ENCODE data around the gene ANKRD11.

The ANKRD11 gene

DNA sequence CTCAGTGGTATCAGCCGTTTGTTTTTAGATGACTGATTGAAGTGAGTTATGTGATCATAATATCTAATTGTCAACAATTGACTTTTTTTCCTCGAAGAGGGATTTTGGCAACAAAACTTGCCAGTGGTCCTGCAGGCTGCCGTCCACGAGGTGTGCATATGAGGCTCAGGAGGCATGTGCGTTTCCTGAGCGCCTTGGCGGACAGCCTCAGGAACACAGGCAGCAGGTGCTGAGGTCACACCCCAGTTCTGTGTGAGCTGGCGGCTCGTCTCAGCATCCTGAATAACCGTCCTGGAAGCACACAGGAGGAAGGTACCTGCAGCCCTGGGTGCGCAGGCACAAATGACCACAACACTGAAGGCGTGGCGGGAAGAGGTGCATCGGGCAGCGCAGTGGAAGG is 29.5 kb upstream of the ANKRD11 start:
- no peak for DNase-seq (ENCODE audit: low read depth, low spot score)
- in situ Hi-C loops (cut with HindIII; ENCODE audit: low sequenced_read_pairs) = no loop called here
- no peak overlapping the region for H3K4me3 ChIP-seq (ENCODE audit: low read depth, low read length)
- TF ChIP-seq, protein P1, sequence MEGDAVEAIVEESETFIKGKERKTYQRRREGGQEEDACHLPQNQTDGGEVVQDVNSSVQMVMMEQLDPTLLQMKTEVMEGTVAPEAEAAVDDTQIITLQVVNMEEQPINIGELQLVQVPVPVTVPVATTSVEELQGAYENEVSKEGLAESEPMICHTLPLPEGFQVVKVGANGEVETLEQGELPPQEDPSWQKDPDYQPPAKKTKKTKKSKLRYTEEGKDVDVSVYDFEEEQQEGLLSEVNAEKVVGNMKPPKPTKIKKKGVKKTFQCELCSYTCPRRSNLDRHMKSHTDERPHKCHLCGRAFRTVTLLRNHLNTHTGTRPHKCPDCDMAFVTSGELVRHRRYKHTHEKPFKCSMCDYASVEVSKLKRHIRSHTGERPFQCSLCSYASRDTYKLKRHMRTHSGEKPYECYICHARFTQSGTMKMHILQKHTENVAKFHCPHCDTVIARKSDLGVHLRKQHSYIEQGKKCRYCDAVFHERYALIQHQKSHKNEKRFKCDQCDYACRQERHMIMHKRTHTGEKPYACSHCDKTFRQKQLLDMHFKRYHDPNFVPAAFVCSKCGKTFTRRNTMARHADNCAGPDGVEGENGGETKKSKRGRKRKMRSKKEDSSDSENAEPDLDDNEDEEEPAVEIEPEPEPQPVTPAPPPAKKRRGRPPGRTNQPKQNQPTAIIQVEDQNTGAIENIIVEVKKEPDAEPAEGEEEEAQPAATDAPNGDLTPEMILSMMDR (IDR thresholded peaks at IDR 0.05; ENCODE audit: low read depth, low read length) = no peak

DNA sequence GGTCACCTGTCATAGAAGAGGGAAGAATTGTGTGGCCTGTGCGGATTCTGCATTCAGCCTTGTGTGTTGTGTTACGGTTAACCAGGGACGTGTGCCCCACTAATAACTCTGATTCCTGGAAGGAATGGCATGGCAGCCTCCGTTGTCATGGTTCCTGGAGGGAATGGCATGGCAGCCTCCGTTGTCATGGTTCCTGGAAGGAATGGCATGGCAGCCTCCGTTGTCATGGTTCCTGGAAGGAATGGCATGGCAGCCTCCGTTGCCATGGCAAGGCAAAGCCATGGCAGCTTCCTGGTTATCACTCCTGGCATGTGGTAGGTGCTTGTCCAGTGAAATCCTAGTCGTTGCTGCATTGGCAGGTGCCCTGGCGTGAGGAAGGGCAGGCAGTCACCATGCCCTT is 26.8 kb upstream of the ANKRD11 start:
- no peak overlapping the region for H3K4me3 ChIP-seq (ENCODE audit: low read depth, low read length)
- TF ChIP-seq, protein P1 (IDR thresholded peaks at IDR 0.05; ENCODE audit: low read depth, low read length) = no peak
- no peak for DNase-seq (ENCODE audit: low read depth, low spot score)
- in situ Hi-C loops (cut with HindIII; ENCODE audit: low sequenced_read_pairs) = no loop called here

DNA sequence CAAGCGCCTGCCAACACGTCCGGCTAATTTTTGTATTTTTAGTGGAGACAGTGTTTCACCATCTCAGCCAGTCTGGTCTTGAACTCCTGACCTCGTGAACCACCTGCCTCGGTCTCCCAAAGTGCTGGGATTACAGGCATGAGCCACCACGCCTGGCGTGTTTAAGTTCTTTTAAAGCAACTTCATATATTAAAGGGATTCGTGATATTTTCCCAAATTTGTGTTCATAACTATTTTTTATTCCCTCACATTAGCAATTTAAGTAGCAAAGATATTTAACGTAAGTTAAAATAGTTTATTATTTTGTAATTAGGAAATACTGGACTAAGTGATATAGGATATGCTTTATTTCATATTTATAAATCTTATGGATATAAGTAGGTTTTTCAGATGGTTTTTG is 22.1 kb upstream of the ANKRD11 start:
- DNase-seq (ENCODE audit: low read depth, low spot score) = no peak
- in situ Hi-C loops (cut with HindIII; ENCODE audit: low sequenced_read_pairs) = no loop called here
- TF ChIP-seq, protein P1 (IDR thresholded peaks at IDR 0.05; ENCODE audit: low read depth, low read length) = no peak
- no peak overlapping the region for H3K4me3 ChIP-seq (ENCODE audit: low read depth, low read length)

DNA sequence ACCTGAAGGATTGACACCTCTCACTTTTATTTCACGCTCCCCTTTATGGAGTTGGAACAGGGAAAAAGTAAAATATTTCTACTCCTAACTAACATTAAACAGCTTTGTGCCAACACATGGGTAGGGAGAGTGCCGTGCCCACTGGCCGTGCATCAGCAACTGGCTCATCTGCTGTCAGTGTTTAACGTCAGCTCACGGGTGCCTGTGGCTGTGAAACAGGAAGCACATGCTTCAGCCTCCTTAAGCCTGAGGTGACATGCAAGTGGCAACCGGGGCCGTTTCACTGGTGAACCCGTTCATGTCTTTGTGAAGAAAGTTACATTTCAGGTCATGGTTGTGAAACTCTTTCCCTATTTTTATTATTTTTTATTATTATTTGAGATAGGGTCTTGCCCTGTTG is 21.0 kb upstream of the ANKRD11 start:
- no peak overlapping the region for H3K4me3 ChIP-seq (ENCODE audit: low read depth, low read length)
- no peak for DNase-seq (ENCODE audit: low read depth, low spot score)
- in situ Hi-C loops (cut with HindIII; ENCODE audit: low sequenced_read_pairs) = no loop called here
- TF ChIP-seq, protein P1 (IDR thresholded peaks at IDR 0.05; ENCODE audit: low read depth, low read length) = no peak

DNA sequence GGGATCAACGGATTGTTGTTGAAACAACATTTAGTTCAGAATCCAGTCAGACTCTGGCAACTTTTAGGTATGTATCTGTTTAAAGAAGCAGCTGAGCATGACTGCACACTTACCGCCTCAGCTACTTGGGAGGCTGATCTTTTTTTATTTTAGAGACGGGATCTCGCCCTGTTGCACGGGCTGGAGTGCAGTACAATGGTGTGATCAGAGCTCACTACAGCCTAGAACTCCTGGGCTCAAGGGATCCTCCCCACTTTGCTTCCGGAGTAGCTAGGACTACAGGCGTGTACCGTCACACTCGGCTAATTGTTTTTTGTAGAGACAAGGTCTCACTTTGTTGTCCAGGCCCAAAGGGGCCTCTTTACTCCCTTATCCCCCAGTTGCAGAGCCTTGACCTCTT is 20.2 kb upstream of the ANKRD11 start:
- DNase-seq (ENCODE audit: low read depth, low spot score) = no peak
- H3K4me3 ChIP-seq (ENCODE audit: low read depth, low read length) = no peak overlapping the region
- in situ Hi-C loops (cut with HindIII; ENCODE audit: low sequenced_read_pairs) = no loop called here
- TF ChIP-seq, protein P1 (IDR thresholded peaks at IDR 0.05; ENCODE audit: low read depth, low read length) = no peak

DNA sequence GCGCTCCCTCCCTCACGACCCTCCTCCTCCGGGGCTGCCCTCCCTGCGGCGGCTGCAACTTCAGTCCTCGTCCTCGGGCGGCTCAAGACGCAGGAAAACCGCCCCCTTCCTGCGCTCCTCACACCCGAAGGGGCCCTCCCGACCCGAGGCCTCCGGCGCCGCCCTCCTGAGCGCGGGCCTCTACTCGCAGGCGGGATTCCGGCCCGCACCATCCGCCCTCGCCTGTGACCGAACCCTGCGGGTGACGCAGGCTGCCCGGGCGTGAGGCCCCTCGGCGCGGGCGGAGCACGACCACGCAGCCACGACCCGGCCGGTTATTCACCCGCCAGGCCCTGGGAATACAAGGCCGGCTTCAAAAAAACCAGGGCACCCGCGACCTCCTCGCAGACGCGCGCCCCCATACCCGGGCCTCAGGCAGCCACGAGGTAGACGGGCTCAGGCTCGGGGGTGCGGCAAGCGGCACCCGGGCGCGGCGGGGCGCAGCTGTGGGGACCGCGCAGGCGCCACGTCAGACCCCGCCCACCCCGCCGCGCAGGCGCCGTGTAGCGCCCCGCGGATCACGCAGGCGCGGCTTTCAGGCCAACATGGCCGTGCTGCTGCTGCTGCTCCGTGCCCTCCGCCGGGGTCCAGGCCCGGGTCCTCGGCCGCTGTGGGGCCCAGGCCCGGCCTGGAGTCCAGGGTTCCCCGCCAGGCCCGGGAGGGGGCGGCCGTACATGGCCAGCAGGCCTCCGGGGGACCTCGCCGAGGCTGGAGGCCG is 17.7 kb upstream of the ANKRD11 start, which contains the start of gene SPG7:
Gene SPG7 (plus strand): TSS at position 570 of the 757 bp plus-strand sequence. CDS start 15 bp downstream, at position 585.
- in situ Hi-C loops (cut with HindIII; ENCODE audit: low sequenced_read_pairs) = no loop called here

More for the DNA sequence above, 17.7 kb upstream of the ANKRD11 start, which contains the start of gene SPG7:
- DNase-seq (ENCODE audit: low read depth, low spot score) = peak; percentile 86
- H3K4me3 ChIP-seq (ENCODE audit: low read depth, low read length) = peak within 1 kb of the TSS; percentile 80
- TF ChIP-seq, protein P1 (IDR thresholded peaks at IDR 0.05; ENCODE audit: low read depth, low read length) = no peak

Measured in astrocyte of the spinal cord (primary cell).